HG02970 (cell line): Measurements from ENCODE around the gene PAX6.

ENCODE experiments used
- ATAC-seq: cut with Tn5 transposase; IDR thresholded peaks from one replicate; pipeline ENCODE4 v1.9.1; 2021; ENCODE audit warnings: mild to moderate bottlenecking, moderate library complexity, moderate number of reproducible peaks; ENCODE audit not compliant: unreplicated experiment, low FRiP score

PAX6 gene

DNA sequence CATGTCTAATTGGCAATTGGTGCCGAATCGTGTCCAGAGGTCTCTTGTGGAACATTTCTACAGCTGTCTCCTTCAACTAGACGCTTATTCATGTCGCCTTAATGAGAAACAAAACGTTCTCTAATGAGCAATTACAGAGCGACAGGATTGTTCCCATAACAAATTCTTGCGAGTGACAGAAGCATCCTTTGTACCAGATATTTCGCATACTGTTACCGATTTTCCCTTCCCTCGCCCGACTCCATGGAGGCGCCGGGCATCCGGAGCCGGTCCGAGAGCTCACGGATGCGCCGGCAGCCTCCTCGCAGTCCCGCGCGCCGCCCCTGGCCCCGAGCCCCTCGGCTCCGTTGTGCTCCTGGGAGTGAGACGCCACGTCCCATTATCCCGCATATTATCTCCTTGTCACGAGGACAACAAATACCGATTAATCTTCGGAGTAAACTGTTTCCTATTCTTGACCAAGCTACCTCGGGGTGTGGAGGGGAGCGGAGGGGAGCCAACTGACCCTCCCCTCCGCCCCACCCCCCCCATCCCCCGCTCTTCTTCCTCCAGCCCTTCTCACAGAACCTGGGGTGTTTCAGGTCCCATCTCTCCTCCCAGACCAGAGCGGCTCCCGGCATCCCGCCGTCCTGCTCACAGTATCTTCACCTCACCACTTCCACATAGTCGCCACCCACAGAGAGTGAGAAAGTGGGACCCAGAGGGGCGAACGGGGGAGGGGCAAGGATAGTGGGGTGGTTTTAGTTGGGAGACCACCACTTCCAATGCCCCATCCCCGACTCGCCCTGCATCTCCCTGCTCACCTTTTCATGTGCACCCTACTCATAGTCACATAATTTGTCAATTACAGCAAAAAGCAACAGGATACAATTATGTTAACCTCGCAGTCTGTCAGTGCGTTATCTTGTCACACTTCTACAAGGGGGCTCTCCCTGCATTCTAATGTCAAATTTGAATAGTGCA is 11.4 kb downstream of the PAX6 start:
- ATAC-seq: no peak

DNA sequence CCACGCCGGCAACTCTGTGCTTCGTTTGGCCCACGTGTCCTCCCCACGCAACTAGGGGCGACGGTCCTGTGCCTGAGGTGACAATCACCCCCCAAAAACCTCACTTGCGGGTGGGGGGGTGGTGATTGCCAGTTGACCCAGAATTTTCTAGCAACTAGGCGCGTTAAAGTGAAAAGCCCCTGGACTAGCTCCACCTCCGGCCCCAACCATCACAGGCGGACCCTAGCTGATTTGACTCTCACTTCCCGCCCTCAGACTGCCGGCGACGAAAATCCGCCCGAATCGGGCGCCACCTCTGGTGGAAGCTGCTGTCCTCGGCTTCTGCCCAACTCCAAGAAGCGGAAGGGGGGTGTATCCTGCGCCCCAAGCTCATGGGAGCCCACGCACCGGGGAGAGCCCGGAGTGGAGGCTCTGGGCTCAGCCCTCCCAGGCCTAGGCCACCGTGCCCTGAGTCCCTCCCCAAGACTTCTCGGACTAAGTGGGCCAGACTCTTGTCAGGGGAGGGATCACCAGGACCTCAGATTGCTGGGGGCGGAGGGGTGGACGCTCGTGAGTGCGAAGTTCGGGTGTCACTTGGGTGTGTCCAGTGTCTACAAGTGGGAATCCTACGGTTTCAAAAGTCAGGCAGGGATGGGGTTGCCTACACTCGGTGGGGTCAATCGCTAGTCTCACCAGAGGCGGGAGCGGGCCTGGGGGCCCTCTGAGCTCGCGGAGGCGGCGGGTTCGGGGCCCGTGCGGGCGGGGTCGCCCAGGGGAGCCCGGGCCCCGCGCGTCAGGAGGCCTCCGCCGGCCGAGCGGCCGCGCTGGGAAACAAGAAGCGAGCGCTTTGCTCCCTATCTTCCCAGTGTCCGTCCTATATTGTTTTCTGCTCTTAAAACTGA is 12.3 kb downstream of the PAX6 start:
- no peak for ATAC-seq

DNA sequence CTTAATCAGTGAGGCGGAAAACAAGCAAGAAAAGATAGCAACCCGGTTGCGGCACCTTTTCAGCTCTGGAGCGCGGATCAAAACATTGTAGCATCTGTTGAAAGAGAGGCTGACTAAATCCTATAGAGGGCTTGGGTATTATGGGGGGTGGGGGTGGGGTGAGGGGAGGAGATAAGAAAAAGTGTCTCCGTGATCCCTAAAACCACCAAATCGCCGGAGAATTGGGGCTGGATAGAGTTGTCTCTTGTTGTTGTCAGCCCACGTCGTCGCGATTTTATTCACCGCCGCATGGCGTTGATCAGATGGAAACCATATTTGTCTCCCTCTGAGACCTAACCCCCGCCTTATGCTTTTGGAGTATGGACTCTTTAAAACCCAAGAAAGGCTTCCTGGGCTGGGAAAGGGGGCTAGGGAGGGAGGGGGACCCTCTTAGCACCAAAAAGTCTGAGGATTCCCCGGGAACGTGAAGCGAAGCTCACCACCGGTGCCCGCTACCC is 13.0 kb downstream of the PAX6 start:
- ATAC-seq: no peak

DNA sequence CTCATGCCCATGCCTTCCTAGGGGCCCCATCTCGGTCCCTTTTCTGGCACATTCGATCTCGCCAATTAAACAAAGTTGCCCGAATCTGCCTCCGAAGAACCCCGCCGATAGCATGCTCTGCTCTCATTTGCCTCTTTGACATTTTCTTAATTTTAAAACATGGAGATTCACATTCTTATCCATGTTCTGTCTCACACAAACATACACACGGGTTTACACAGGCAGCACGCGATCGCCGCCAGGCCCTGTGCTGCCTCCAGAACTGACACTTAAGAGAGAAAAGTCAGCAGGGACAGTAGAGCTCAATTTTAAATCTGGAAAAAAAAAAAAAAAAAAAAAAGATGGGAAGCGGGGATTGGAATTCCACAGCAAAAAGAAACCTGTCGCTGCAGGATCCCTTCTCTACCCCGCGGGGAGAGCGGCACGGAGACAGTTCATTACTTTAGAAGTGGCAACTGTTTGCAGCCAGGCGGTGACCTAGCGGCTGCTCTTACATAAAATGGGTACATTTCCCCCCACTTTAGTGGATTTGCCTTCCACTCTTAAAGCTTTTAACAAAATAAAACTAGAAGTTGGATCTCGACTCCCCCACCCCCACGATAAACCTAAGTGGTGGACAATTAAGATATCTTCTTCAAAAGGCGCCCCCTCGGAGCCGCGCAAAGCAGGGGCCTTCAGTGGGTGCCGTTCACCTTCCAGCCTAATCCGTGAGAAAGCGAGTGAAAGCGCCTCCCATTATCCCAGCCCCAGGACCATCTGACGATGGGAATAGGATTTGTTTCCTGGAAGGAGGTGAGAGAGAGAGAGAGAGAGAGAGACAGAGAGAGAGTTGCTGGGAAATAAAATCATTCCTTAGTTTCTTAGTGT is 13.7 kb downstream of the PAX6 start:
- no peak for ATAC-seq

DNA sequence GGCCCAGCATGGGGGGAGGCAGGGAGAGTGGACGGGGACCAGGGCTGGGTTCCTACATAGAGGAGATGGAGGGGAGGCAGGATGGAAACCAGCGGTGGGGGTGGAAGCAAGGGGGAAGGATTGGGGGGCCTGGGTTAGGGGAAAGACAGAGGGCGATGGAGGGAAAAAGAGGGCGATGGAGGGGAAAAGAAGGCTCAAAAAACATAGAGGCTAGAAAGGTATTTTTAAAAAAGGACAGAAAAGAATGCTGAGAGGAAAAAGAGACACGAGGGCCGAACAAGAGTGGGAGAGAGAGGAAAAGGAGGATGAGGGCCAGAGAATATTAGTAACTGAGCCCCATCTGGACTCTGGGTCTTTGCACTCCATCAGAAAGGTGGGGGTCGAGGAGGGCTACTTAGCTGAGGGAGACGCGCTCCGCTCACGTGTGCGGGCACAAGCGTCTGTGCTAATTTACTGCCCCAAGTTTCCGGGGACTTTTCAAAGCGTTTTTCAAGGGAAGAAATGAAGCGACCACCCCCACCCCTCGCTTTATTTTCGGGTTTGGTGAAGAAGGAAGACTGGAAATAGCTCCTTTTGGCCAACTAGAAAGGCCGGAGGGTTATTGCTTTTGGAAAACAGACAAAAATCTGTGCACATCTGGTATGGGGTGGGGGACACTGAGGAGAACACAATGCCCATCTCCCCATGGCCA is 14.5 kb downstream of the PAX6 start:
- ATAC-seq: no peak

DNA sequence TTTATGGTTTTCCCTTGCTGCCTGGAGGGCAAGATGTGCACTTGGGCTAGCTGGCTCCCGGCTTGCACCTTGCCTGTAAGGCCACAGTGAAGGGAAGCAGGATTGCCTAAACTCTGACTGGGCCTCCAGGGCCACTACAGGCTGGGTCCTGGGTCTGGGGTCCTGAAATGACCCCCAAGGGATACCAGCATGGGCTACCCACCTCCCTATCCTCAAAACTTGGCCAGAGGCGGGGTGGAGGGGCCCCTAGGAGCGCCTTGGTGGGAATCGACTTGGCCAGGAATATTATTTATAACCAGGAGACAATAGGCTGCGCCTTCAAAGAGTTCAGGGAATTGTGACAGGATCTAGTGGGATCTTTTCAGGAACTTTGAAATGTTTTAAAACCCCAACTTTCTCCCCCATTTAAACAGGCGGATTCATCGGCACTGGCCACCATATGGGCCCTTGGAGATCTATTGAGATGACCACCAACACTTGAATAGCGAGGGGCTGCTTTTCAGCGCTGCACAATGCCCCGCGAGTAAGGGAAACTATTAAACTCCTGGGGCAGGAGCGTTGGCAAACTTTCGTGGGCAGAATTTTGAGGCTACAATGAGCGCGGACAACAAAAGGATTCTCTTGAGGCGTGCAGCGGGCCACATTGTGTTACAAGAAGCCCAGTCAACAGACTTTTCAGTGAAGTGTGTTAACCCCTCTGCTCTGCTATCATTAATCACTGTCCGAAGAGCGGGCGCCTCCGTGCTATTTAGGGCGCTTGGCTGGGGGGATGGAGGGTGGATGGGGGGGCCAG is 15.2 kb downstream of the PAX6 start:
- ATAC-seq: no peak

DNA sequence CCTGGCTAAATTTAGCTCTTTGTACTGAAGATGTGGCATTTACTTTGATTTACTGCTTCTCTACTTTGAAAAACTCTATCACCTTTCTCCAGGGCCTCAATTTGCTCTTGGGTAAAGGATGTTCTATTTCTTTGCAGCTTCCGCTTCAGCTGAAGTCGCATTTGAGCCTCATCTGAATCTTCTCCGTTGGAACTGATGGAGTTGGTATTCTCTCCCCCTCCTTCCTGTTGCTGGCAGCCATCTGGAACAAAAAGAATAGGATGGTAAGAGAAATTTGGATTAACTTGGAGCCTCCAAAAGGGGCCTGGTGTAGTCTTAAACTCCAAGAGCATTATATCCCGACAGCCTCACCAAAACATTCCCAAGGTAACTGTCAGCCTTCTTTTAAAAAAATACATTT is 16.6 kb downstream of the PAX6 start:
- no peak for ATAC-seq

DNA sequence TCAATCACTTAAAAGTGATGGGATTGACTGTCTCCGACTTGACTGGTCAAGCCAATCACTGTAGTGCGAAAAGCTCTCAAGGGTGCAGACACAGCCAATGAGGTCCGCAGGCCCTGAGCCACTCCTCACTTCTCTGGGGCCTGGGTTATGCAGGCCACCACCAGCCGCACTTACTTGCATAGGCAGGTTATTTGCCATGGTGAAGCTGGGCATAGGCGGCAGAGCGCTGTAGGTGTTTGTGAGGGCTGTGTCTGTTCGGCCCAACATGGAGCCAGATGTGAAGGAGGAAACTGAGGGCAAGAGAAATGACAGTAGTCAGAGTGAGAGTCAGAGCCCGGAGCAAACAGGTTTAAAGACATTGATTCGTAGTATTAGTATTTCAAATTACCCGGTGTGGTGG is 17.9 kb downstream of the PAX6 start:
- ATAC-seq: no peak

DNA sequence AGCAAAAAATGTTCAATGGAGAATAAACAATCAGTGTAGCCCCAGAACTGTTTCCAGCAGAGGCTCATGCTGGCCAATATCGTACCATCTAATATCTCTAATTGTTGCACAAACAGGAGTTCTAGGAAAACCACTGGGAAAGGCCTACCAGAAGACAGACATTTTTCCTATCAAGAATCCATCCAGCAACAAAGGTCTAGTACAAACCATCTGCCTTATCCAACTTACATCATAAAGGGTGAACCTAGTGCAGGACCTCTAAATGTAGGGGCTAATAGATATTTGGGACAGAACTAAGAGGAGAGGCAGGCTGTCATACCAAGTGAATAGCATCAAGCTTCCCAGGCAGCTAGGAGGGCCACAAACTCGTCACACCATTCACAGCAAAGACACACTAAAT is 18.7 kb downstream of the PAX6 start:
- no peak for ATAC-seq

DNA sequence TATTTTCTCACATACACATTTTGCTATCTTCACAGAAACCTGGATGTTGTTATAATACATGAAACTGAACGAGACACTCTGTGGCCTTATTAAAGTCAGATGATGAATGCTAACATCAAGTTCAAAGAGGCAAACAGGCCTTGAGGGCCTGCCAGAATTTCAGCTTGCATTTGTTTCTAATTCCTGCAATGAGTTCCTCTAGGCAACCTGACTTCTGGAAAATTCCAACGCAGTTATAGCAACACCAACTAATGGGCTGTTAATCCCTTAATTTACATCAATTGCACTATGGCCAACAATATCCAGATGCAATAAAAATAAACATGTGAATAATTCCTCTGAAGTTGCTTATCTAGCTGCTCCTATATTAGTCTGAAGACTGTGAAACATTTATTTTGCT is 19.1 kb downstream of the PAX6 start:
- ATAC-seq: no peak

DNA sequence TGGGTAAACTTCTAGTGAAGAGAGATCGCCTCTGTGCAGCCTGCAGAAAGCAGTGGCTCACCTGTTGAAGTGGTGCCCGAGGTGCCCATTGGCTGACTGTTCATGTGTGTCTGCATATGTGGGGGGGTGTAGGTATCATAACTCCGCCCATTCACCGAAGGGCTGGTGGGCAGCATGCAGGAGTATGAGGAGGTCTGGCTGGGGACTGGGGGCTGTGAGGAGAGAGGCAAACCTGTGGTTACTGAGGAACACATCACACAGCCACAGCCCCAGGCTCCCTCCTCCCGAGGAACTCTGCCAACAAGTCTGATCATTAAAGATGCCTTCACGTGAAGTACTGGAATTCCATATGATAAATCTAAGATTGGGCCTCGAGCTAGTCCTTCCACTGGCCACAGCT is 20.5 kb downstream of the PAX6 start:
- ATAC-seq: no peak

DNA sequence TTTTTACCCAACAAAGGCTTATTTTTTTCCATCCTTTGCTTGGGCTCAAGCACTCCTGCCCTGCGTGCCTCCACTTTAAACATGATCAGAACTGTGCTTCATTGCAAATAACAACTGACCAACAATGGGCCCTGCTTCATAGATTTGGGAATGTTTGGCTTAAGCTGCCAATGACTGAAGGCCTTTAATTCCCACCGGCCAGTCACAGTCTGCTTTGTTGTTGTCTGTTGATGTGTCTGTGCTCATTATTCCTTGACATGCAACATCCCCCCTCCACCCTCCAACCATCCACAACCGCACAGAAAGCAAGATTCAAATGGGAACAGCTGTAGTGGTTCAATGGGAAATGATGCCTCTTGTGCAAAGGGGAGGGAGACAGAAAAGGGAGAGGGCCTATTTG is 23.0 kb downstream of the PAX6 start:
- no peak for ATAC-seq

DNA sequence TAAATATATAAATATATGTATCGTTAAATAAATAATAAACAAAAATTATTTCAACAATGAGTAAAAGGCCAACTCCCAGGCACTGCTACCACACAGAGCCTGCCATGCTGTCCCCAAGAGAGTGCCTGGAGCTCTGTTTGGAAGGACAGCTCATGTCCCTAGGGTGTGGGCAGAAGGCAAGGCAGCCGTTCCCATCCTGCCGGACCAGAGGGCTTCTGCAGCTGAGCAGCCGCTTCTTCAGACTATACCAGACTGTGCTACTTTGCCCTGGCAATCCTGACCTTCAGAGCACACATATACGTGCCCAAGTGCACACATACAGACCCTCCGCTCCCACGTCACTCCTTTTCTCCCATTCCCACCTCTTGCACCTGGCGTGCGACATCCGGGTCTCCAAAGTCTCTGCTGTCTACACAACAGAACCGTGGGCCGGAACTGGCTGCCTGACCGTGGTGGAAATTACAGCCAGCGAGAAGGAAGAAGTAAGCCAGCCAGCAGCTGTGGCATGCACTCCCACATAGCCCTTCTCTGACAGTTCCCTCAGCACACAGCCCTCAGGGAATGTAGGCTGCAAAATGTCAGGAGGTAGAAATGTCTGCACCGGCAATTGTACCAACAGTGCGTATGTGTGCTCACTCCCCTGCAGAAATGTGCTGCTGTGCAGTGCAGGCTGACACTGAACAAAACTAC is 24.0 kb downstream of the PAX6 start:
- ATAC-seq: no peak

DNA sequence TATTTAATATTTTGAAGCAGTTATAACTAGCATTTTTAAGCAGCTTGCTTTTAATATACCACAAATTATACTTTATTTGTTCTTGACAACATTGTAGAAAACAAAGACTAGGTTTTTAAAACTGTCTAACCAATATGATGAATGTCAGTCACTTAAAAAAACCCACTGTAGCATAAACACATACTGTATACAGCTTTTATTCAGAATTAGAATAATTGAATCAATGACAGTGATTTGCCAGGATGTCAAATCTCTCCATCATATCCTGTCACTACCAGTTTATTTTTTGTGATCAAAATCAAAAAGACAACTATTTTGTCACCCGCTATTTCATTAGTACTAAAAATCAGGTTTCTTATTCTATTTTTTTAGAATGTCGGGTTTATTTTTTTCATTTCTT is 26.5 kb downstream of the PAX6 start:
- no peak for ATAC-seq

DNA sequence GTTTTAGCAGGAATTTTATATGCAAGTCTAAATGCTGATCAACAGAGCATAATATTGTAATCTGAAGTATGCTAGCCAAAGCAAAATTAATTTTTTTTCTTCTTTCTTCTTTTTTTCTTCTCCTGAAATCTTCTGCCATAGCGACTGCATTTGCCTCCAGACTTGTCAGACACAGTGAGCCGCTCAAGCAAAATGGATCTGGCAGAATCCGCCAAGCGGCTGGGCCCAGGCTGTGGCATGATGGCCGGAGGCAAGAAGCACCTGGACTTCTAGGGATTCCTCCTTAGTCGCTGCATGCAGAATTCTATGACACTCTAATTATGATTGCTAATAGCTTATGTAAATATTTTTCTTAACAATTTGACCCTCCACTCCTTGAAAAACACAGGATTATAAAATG is 27.9 kb downstream of the PAX6 start:
- ATAC-seq: no peak

DNA sequence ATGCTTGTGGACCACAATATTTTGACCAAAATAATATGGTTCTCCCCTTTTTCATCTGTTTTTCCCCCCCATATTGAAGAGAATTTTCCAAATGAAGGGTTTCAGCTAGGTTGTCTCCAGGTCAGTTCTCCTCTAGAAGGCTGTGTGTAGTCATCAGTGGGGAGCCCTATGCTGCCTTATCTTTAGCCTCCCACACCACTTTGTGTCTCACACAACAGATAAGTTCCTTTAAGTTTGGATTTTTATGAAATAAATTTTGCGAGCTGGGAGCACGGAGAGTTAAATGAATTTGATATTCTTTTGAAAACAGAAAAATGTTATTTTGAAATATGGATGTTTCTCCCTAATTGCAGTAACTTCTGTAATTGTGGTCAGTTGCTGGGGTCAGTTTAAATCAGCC is 28.9 kb downstream of the PAX6 start:
- ATAC-seq: no peak

DNA sequence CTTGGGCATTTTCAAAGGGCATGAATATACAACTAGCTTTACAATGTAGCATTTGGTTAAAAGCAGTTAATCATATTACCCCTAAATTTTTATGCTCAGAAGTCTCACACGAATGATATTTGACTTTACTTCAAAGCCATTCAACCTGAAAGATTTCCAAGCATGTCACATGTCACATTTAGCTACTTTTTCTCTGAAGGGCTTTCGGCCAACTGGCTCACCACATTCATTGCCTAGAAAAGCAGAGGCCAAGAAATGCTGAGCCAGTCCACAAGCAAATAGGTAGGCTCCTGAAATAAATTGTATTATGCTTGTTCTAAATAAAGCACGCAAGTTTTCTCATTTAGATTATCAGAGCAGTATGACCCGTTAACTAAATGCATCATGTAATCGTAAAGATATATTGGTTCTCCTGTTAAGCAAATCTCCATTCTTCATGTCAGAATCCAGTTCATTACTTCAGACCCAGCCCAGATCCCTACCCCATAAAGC is 30.6 kb downstream of the PAX6 start:
- ATAC-seq: no peak

DNA sequence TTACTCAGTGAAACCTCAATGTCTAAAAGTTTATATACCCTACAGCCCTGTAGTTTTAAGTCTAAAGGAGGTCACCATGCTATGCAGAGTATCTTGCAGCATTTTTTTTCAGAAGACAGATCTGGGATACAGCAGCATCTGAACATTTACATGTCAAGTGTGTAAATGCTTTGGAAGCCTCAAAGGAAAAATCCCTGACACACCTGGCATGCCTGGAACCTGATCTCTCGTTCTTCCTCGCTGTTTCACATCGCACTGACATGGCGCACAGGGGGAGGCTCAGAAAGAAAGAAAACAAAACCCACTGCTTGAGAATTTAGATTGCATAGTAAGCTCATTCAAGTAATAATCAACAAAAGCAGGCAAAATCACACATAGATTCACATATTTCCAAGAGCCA is 31.0 kb downstream of the PAX6 start:
- no peak for ATAC-seq
